Astrocyte of the spinal cord (primary cell): ENCODE data around the gene PVALEF.

Experiments used
- DNase-seq: peaks from one replicate; pipeline ENCODE4 v3.0.0; 2011; ENCODE audit warnings: low read depth, low spot score
- H3K4me3 ChIP-seq: 2 replicates; pipeline ENCODE4 v1.5.1; 2011; ENCODE audit warnings: low read depth, mild to moderate bottlenecking, low read length, moderate library complexity
- in situ Hi-C: cut with HindIII; loops from 2 replicates; pipeline ENCODE4 v1.10.0; 2017; ENCODE audit warnings: low sequenced_read_pairs
- TF ChIP-seq, protein P1 (sequence below): IDR thresholded peaks from 2 replicates; pipeline ENCODE4 v1.5.1; 2012; ENCODE audit warnings: low read depth, mild to moderate bottlenecking, low read length, inconsistent platforms

Gene PVALEF

DNA sequence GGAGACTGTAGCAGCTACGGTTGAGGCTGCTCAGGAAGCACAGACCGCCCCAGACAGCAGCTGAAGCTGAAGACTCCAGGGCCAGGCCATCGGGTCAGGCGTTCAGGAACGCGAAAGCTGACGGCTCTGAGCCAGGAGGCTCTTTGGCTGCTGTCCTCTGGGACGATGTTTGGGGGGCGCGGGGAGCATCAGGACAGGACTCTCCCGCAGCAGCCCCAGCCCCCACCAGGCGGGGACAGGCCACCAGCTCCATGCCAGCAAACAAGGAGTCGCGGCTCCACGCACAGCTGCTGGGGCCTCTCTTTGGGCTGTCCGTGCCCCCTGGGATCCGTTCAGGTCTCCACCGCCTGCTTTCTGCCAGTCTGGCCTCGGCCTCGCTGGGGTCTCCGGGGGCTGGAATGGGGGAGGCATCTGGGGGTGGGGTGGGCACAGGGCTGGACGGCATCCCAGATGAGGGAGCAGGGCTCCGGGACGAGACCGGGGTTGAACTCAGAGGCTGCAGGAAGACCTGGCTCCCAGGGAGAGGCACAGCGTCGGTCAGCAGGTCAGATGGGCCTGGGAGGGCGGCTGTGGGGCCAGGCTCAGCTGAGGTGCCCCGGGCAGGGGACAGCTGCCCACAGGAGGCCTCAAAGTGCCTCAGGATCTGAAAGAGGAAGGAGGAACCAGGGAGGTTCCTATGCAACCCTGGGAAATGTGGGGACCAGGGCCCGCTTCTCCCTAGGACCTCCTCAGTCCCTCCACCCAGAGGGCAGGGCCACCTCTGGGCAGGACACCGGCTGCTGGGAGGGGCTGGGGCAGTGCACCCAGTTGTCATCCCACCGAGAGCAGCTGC lies 63.7 kb downstream of the PVALEF start:
- TF ChIP-seq, protein P1, sequence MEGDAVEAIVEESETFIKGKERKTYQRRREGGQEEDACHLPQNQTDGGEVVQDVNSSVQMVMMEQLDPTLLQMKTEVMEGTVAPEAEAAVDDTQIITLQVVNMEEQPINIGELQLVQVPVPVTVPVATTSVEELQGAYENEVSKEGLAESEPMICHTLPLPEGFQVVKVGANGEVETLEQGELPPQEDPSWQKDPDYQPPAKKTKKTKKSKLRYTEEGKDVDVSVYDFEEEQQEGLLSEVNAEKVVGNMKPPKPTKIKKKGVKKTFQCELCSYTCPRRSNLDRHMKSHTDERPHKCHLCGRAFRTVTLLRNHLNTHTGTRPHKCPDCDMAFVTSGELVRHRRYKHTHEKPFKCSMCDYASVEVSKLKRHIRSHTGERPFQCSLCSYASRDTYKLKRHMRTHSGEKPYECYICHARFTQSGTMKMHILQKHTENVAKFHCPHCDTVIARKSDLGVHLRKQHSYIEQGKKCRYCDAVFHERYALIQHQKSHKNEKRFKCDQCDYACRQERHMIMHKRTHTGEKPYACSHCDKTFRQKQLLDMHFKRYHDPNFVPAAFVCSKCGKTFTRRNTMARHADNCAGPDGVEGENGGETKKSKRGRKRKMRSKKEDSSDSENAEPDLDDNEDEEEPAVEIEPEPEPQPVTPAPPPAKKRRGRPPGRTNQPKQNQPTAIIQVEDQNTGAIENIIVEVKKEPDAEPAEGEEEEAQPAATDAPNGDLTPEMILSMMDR = no peak
- in situ Hi-C loops = no loop called here
- no peak overlapping the region for H3K4me3 ChIP-seq
- DNase-seq = no peak

DNA sequence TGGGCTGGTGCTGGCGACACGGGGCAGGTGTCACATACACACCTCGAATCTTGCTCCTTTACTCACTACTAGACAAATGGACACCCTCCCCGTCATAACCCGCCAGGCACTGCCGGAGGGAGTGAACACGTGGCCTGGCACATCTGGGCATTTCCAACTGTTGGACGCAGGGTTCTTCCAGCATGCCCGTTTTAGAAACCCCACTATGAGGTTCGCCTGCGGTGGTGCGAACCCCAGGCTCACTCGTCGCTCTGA lies 64.3 kb downstream of the PVALEF start:
- in situ Hi-C loops = no loop called here
- DNase-seq = no peak
- H3K4me3 ChIP-seq = no peak overlapping the region
- TF ChIP-seq, protein P1 = no peak

DNA sequence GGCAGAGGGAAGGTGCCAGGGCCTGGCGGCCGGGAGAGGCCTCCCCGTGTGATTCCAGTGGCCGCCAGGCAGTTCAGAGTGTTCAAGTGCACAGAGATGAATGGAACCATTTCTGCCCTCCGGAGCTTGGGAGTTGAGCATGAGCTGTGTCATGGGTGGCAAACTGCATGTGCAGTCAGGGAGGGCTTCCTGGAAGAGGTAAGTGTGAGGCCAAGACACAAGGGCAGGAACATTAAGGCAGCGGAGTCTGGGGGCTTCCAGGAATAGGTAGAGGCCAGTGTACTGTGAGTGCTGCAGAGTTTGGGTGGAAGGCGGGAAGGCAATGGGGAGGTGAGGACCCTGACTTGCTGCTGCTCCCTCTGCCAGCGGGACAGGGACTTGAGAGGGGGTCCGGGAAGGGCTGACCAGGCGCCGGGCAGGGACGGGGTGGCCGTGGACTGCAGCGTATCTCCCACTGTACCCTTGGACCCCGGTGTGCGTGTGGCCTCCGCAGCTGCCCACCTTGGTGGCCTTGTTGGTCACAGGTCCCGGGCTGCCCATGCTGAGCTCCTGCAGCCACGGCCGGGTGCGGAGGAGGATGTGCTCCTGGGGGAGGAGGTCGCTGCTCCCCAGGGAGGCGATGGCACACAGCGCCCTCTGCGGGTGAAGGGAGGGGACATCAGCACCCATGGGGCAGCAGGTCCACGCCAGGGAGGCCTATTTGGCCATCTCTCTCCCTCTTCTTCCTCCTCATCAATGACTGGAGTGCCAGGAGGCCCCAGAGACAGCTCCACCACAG lies 64.9 kb downstream of the PVALEF start:
- H3K4me3 ChIP-seq = no peak overlapping the region
- TF ChIP-seq, protein P1 = peak; percentile 41
- DNase-seq = no peak
- in situ Hi-C loops = no loop called here

DNA sequence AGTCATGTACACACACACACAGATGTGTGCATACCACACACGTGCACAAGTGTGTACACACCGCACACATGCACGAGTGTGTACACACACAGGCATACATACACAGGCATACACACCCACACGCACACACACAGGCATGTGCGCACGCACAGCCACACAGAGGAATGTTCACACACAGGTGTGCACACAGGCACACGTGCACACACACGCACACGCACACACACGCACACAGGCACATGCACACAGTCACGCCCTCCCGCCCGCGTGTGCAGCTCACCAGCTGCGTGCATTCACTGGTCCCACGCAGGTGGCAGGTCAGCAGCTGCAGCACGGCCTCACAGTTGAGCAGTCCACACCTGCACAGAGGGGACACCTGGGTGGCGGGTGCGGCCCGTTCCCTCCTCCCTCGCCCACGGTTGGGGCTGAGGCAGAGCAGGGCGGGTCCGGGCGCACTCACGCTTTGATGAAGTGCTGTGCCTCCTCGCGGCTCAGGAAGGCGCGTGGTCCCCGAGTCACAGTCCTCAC lies 65.9 kb downstream of the PVALEF start:
- DNase-seq = no peak
- no peak overlapping the region for H3K4me3 ChIP-seq
- TF ChIP-seq, protein P1 = no peak
- in situ Hi-C loops = no loop called here

DNA sequence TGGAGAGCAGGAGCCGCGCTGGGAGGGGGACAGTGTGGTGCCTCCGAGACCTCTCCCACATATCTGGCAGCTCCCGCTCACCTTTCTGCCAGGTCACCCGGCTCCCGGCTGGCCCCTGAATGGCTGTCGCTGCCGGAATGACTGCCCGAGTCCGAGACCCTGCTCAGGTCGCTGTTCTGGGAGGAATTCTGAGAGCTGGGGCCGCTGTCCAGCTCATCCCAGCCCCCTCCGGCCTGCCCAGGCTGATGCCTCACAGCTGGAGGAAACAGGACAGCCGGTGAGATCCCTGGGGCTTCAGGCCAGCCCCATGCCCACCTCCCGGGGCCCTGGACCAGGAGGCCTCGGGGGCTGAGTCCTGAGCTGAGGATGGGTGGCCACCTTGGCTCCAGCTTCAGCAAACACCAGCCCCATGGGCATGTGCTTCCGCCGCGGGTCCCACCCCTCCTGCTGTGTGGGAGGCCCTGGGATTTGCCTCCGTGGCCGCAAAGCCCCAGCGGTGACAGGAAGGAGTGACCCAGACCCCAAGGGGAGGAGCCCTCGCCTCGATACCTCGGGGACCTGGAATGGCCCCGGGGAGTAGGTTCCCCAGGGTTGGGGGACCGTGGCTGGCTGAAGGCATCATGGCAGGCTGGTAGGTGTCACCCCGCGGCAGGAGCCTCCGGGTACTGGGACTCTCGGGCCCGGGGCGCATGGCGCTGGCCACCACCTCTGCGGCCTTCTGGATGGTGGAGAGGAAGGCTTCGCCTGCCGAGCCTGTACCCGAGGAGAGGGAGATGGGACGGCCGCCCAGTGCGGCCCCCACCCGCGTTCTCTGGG lies 66.7 kb downstream of the PVALEF start:
- H3K4me3 ChIP-seq = no peak overlapping the region
- TF ChIP-seq, protein P1 = no peak
- in situ Hi-C loops = no loop called here
- DNase-seq = no peak
